H1 (cell line): ENCODE results near the gene NUFIP2. TPM values are rescaled to one million over a fixed set of nuclear protein-coding genes. Genes with fewer than 3 reads are reported as not detected.

Experiments
- CTCF ChIA-PET: fragments of 300-600 bp; sonication (Branson Sonifier 250); formaldehyde crosslinking; loops from one replicate; lab custom pipeline; 2021; ENCODE audit not compliant: partially characterized antibody; lab: Charles Lee
- POLR2A ChIA-PET: fragments of 300-600 bp; sonication (Branson Sonifier 250); formaldehyde crosslinking; loops from one replicate; lab custom pipeline; 2021; ENCODE audit warnings: inconsistent platforms; ENCODE audit not compliant: partially characterized antibody; lab: Charles Lee
- DNase-seq, 2 experiments: peaks; one replicate each; pipeline versions ENCODE4 v3.0.0 to v3.0.0-alpha.2; 2010 to 2022; ENCODE audit warnings: low spot score in 2 of 2, low read depth in 1 of 2, mixed read lengths in 1 of 2
- FAIRE-seq: peaks from 2 replicates; lab custom pipeline; 2011; peaks lifted over from hg19 to GRCh38; lab: Jason Lieb, UNC
- H2AFZ ChIP-seq: 2 replicates; pipeline ENCODE4 v1.8.1; 2012; ENCODE audit warnings: low read length, inconsistent platforms
- H2AK5ac ChIP-seq: 2 replicates; pipeline ENCODE4 v1.6.1; 2013; ENCODE audit warnings: low read depth, low read length
- H2BK120ac ChIP-seq: replicated peaks from 2 replicates; pipeline ENCODE3; 2013; ENCODE audit warnings: low read depth, low read length, inconsistent platforms
- H2BK12ac ChIP-seq: 2 replicates; pipeline ENCODE4 v1.6.1; 2013; ENCODE audit warnings: low read depth, low read length
- H2BK15ac ChIP-seq: 2 replicates; pipeline ENCODE4 v1.6.1; 2013; ENCODE audit warnings: low read length
- H2BK20ac ChIP-seq: 2 replicates; pipeline ENCODE4 v1.6.1; 2013; ENCODE audit warnings: low read length
- H2BK5ac ChIP-seq: 2 replicates; pipeline ENCODE4 v1.6.1; 2013; ENCODE audit warnings: low read depth, low read length
- H3K14ac ChIP-seq: 2 replicates; pipeline ENCODE4 v1.6.1; 2013; ENCODE audit warnings: inconsistent platforms; ENCODE audit not compliant: insufficient read length
- H3K18ac ChIP-seq: 2 replicates; pipeline ENCODE4 v1.6.1; 2013; ENCODE audit warnings: low read length; ENCODE audit errors: extremely low read depth
- H3K23ac ChIP-seq: 2 replicates; pipeline ENCODE4 v1.6.1; 2013; ENCODE audit warnings: inconsistent platforms; ENCODE audit not compliant: insufficient read length
- H3K23me2 ChIP-seq: 2 replicates; pipeline ENCODE4 v1.6.1; 2013; ENCODE audit warnings: low read depth, low read length
- H3K27ac ChIP-seq: 2 replicates; pipeline ENCODE4 v1.6.1; 2011; ENCODE audit warnings: low read depth, low read length, inconsistent platforms
- H3K27me3 ChIP-seq, 4 experiments: replicated peaks in 1 of 4; 1 replicate in 1 of 4; 2 replicates in 3 of 4; pipeline versions ENCODE4 v1.6.1 to v1.8.1; 2011 to 2013; ENCODE audit warnings: low read length in 3 of 4, mild to moderate bottlenecking in 3 of 4, inconsistent platforms in 2 of 4, mixed read lengths in 2 of 4, moderate library complexity in 1 of 4; ENCODE audit not compliant: control insufficient read depth in 3 of 4, insufficient read depth in 3 of 4; ENCODE audit errors: extremely low read depth in 1 of 4
- H3K36me3 ChIP-seq, 4 experiments: 2 replicates each; pipeline versions ENCODE4 v1.6.1 to v1.8.1; 2011 to 2013; ENCODE audit warnings: mild to moderate bottlenecking in 4 of 4, low read length in 3 of 4, moderate library complexity in 2 of 4, control low read depth in 1 of 4, inconsistent platforms in 1 of 4; ENCODE audit not compliant: insufficient read depth in 4 of 4, control insufficient read depth in 2 of 4
- H3K4ac ChIP-seq: replicated peaks from 2 replicates; pipeline ENCODE3; 2013; ENCODE audit warnings: low read length, low read depth, mixed read lengths, inconsistent platforms; ENCODE audit not compliant: insufficient read length
- H3K4me1 ChIP-seq, 4 experiments: replicated peaks in 1 of 4; 1 replicate in 1 of 4; 2 replicates in 3 of 4; pipeline versions ENCODE4 v1.6.1 to v1.8.1; 2011 to 2013; ENCODE audit warnings: low read length in 3 of 4, inconsistent platforms in 2 of 4, mixed read lengths in 1 of 4; ENCODE audit not compliant: insufficient read depth in 4 of 4, control insufficient read depth in 3 of 4
- H3K4me2 ChIP-seq, 2 experiments: 2 replicates each; pipeline versions ENCODE4 v1.6.1 to v1.8.1; 2011 to 2013; ENCODE audit warnings: low read depth in 2 of 2, low read length in 2 of 2, control low read depth in 1 of 2, inconsistent platforms in 1 of 2, mild to moderate bottlenecking in 1 of 2; ENCODE audit not compliant: insufficient read depth in 1 of 2
- H3K4me3 ChIP-seq, 4 experiments: fragments of 200-600, 300-600 bp in 1 of 4; sonication (generic), shearing (Covaris generic), sonication (Bioruptor Twin) in 1 of 4; 2 replicates each; pipeline versions ENCODE4 v1.5.1 to v1.8.1; 2011 to 2016; ENCODE audit warnings: low read length in 4 of 4, low read depth in 3 of 4, control low read depth in 2 of 4, inconsistent platforms in 2 of 4, mild to moderate bottlenecking in 2 of 4, mixed read lengths in 1 of 4, moderate library complexity in 1 of 4; ENCODE audit not compliant: insufficient read depth in 2 of 4; ENCODE audit errors: extremely low read depth in 1 of 4
- H3K56ac ChIP-seq: replicated peaks from 2 replicates; pipeline ENCODE3; 2013; ENCODE audit warnings: low read depth, mild to moderate bottlenecking, mixed read lengths, low read length, inconsistent platforms; ENCODE audit not compliant: insufficient read length
- H3K79me1 ChIP-seq: 2 replicates; pipeline ENCODE4 v1.6.1; 2013; ENCODE audit warnings: low read depth, low read length, control low read depth
- H3K79me2 ChIP-seq, 2 experiments: 2 replicates each; pipeline versions ENCODE4 v1.6.1 to v1.8.1; 2012 to 2013; ENCODE audit warnings: low read length in 2 of 2, mild to moderate bottlenecking in 2 of 2, inconsistent platforms in 1 of 2; ENCODE audit not compliant: insufficient read depth in 2 of 2, control insufficient read depth in 1 of 2
- H3K9ac ChIP-seq, 4 experiments: replicated peaks in 1 of 4; 1 replicate in 1 of 4; 2 replicates in 3 of 4; pipeline versions ENCODE4 v1.6.1 to v1.8.1; 2011 to 2013; ENCODE audit warnings: low read depth in 3 of 4, low read length in 3 of 4, control low read depth in 2 of 4, mild to moderate bottlenecking in 2 of 4, moderate library complexity in 2 of 4, inconsistent platforms in 1 of 4; ENCODE audit errors: extremely low read depth in 1 of 4
- H3K9me3 ChIP-seq, 2 experiments: 2 replicates each; pipeline versions ENCODE4 v1.6.1 to v1.8.1; 2012 to 2013; ENCODE audit warnings: mild to moderate bottlenecking in 2 of 2, moderate library complexity in 2 of 2, control low read depth in 1 of 2, inconsistent platforms in 1 of 2, low read depth in 1 of 2, low read length in 1 of 2, mixed read lengths in 1 of 2; ENCODE audit not compliant: insufficient read depth in 2 of 2
- H4K20me1 ChIP-seq, 2 experiments: replicated peaks in 1 of 2; 2 replicates each; pipeline versions ENCODE3 to v1.8.1; 2011 to 2013; ENCODE audit warnings: inconsistent platforms in 2 of 2, low read length in 2 of 2, mild to moderate bottlenecking in 1 of 2; ENCODE audit not compliant: insufficient read depth in 2 of 2, control insufficient read depth in 1 of 2
- H4K5ac ChIP-seq: 2 replicates; pipeline ENCODE4 v1.6.1; 2013; ENCODE audit warnings: low read length, low read depth, mixed read lengths, inconsistent platforms; ENCODE audit not compliant: insufficient read length
- H4K8ac ChIP-seq: 2 replicates; pipeline ENCODE4 v1.8.0; 2013; ENCODE audit warnings: mild to moderate bottlenecking, moderate library complexity, low read length, inconsistent platforms; ENCODE audit not compliant: insufficient read depth; ENCODE audit errors: extremely low read depth
- H4K91ac ChIP-seq: replicated peaks from 2 replicates; pipeline ENCODE3; 2013; ENCODE audit warnings: low read length, mixed read lengths, inconsistent platforms; ENCODE audit not compliant: insufficient read length
- CREB1 ChIP-seq: IDR thresholded peaks from 2 replicates; pipeline ENCODE4 v1.6.1; 2012; ENCODE audit warnings: inconsistent platforms
- POLR2A ChIP-seq, 2 experiments: IDR thresholded peaks; 1 replicate in 1 of 2; 2 replicates in 1 of 2; pipeline ENCODE4 v1.6.1; 2011; ENCODE audit warnings: low read depth in 2 of 2, low read length in 2 of 2, mild to moderate bottlenecking in 2 of 2; ENCODE audit errors: control extremely low read depth in 1 of 2
- POU5F1 ChIP-seq: IDR thresholded peaks from 2 replicates; pipeline ENCODE4 v1.6.1; 2011; ENCODE audit warnings: low read depth, mild to moderate bottlenecking, low read length, moderate library complexity
- RBBP5 ChIP-seq: IDR thresholded peaks from 2 replicates; pipeline ENCODE4 v1.7.1; 2012; ENCODE audit warnings: low read depth, mild to moderate bottlenecking, inconsistent platforms, low read length, moderate library complexity, borderline replicate concordance
- WGBS, 2 experiments: shearing (Covaris generic) in 1 of 2; methylation state at CpG; one replicate each; pipeline versions ENCODE4 v1.1.6 to v1.1.7; 2013 to 2015; ENCODE audit warnings: low lambda C conversion rate in 2 of 2, mixed read lengths in 2 of 2, inconsistent platforms in 1 of 2, low coverage in 1 of 2, missing lambda C conversion rate in 1 of 2; ENCODE audit not compliant: insufficient replicate concordance in 2 of 2, insufficient coverage in 1 of 2, insufficient read length in 1 of 2; ENCODE audit errors: extremely low coverage in 1 of 2, missing lambda C conversion rate in 1 of 2; 5-methylcytosine and 5-hydroxymethylcytosine counted together
- polyA plus RNA-seq, 7 experiments: library from polyadenylated mRNA; depleted of rRNA in 3 of 7; stranded (reverse) in 5 of 7; unstranded in 2 of 7; fragments of >200 nt in 5 of 7; fragments of 200-250 nt in 2 of 7; gene quantifications; 1 replicate in 5 of 7; 2 replicates in 1 of 7; 4 replicates in 1 of 7; pipeline versions ENCODE4 v1.2.1 to v1.2.3, GENCODE V29; 2011 to 2013; ENCODE audit warnings: missing spikeins in 2 of 7, mixed read lengths in 2 of 7
- total RNA-seq: library from RNA; stranded (reverse); fragmentation: NEBNext Ultra II Directional; extraction: Animal tissue kit (Norgen Biotek cat#: 25700); gene quantifications from 2 replicates; pipeline ENCODE4 v1.2.1, GENCODE V29; 2021
- TF ChIP-seq, protein P1 (sequence below): IDR thresholded peaks from 2 replicates; pipeline ENCODE4 v1.6.1; 2011; ENCODE audit warnings: low read depth, mild to moderate bottlenecking, low read length; ENCODE audit not compliant: insufficient read depth
- TF ChIP-seq, protein P2 (sequence below), 3 experiments: IDR thresholded peaks; 1 replicate in 2 of 3; 2 replicates in 1 of 3; pipeline versions ENCODE4 v1.5.1 to v1.6.1; 2011; ENCODE audit warnings: low read length in 3 of 3, mild to moderate bottlenecking in 3 of 3, inconsistent platforms in 2 of 3, low read depth in 1 of 3, moderate library complexity in 1 of 3; ENCODE audit not compliant: insufficient read depth in 1 of 3; ENCODE audit errors: control extremely low read depth in 1 of 3

Gene NUFIP2
- total and polyA plus RNA-seq, 2 of the 8 experiments (the other 6 are each of a cell fraction or from before 2014, with no cell fraction given): 65.9 to 118 TPM

- H2BK12ac ChIP-seq: no peak overlapping the region
- FAIRE-seq: no peak
- H2AK5ac ChIP-seq: no peak overlapping the region
- no peak for TF ChIP-seq RBBP5
- TF ChIP-seq POLR2A (IDR thresholded peaks at IDR 0.05; ENCODE audit: control extremely low read depth in 1 of 2, low read depth in 2 of 2, low read length in 2 of 2): no peak
- TF ChIP-seq, protein P1, sequence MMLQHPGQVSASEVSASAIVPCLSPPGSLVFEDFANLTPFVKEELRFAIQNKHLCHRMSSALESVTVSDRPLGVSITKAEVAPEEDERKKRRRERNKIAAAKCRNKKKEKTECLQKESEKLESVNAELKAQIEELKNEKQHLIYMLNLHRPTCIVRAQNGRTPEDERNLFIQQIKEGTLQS: no peak
- no peak for TF ChIP-seq CREB1
- TF ChIP-seq, protein P2, sequence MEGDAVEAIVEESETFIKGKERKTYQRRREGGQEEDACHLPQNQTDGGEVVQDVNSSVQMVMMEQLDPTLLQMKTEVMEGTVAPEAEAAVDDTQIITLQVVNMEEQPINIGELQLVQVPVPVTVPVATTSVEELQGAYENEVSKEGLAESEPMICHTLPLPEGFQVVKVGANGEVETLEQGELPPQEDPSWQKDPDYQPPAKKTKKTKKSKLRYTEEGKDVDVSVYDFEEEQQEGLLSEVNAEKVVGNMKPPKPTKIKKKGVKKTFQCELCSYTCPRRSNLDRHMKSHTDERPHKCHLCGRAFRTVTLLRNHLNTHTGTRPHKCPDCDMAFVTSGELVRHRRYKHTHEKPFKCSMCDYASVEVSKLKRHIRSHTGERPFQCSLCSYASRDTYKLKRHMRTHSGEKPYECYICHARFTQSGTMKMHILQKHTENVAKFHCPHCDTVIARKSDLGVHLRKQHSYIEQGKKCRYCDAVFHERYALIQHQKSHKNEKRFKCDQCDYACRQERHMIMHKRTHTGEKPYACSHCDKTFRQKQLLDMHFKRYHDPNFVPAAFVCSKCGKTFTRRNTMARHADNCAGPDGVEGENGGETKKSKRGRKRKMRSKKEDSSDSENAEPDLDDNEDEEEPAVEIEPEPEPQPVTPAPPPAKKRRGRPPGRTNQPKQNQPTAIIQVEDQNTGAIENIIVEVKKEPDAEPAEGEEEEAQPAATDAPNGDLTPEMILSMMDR (IDR thresholded peaks at IDR 0.05; ENCODE audit: control extremely low read depth in 1 of 3, insufficient read depth in 1 of 3, low read depth in 1 of 3, low read length in 3 of 3): no peak
- no peak for TF ChIP-seq POU5F1
- TF ChIP-seq, all 59 proteins: peak for 0
- no peak for DNase-seq
- Histone ChIP-seq H3K56ac (no peak overlapping the region), H3K23me2 (no peaks in the 10 kb centered on the region), H3K4me3 (no peak overlapping the region), H3K23ac (no peak overlapping the region), H3K18ac (no peak overlapping the region), H3K9ac (no peak overlapping the region), H3K79me2 (peaks cover 0 to 10% of the 10 kb centered on the region in 2 experiments; a peak in 2 of 4 replicates), H2BK120ac (no peak overlapping the region), H2BK5ac (no peak overlapping the region), H4K5ac (no peak overlapping the region), H3K36me3 (peaks cover 0 to 44% (median 14%) of the 10 kb centered on the region in 4 experiments; a peak in 6 of 8 replicates), H3K9me3 (no peaks in the 10 kb centered on the region), H4K20me1 (peaks cover 3 to 17% of the 10 kb centered on the region in 2 experiments), H3K4ac (no peak overlapping the region), H2AFZ (no peak overlapping the region), H2BK15ac (no peak overlapping the region), H3K4me2 (no peak overlapping the region), H3K27me3 (no peaks in the 10 kb centered on the region), H3K79me1 (no peaks in the 10 kb centered on the region), H4K91ac (no peak overlapping the region), H4K8ac (no peak overlapping the region), H2BK20ac (no peak overlapping the region), H3K14ac (no peak overlapping the region), H3K4me1 (no peaks in the 10 kb centered on the region), H3K27ac (no peak overlapping the region)
- CTCF ChIA-PET: interaction anchor here (0.7 to 4.4 kb wide), 8 partner anchors 9 to 112 kb away, joined by 3 to 22 read pairs (median 4); no protein-coding TSS in a partner anchor
- WGBS, 2 experiments: 88% methylated on average over 3 of the region's 3 CpGs; no CpG with 5 or more reads in 1 of the 2 experiments
- POLR2A ChIA-PET: interaction anchor here (0.7 to 4.5 kb wide), 10 partner anchors 7 to 335 kb away, joined by 3 to 27 read pairs (median 6); partner anchors contain the start of genes ANKRD13B and NUFIP2
Measured at GRCh38 chr17:29257756-29258155, 36.2 kb downstream of the NUFIP2 start.
